NCI-H748 treated with DMSO at 0.1 percent for 48 hours (cell line): ENCODE results near the gene RGS11.

Experiments
- DNase-seq: peaks from one replicate; lab custom pipeline; 2025; lab: John Stamatoyannopoulos, UW

RGS11 gene

GRCh38 chr16:275786-276232 is at the start of gene RGS11:
Gene RGS11 (minus strand): TSS chr16:275944. CDS start chr16:275911, 33 bp downstream.
- no peak for DNase-seq

GRCh38 chr16:324451-325334 is 48.9 kb upstream of the RGS11 start:
- no peak for DNase-seq

- DNase-seq = no peak
Measured at GRCh38 chr16:324201-324450, 48.4 kb upstream of the RGS11 start.

- no peak for DNase-seq
Measured at GRCh38 chr16:322476-323143, 46.9 kb upstream of the RGS11 start.

- no peak for DNase-seq
Measured at GRCh38 chr16:321532-321931, 45.8 kb upstream of the RGS11 start.

GRCh38 chr16:320206-320605 is 44.5 kb upstream of the RGS11 start:
- DNase-seq = no peak

- no peak for DNase-seq
Measured at GRCh38 chr16:318628-319027, 42.9 kb upstream of the RGS11 start.

- no peak for DNase-seq
Measured at GRCh38 chr16:317583-317982, 41.8 kb upstream of the RGS11 start.

GRCh38 chr16:316741-317464 is 41.2 kb upstream of the RGS11 start:
- DNase-seq = no peak

- no peak for DNase-seq
Measured at GRCh38 chr16:314795-315299, 39.1 kb upstream of the RGS11 start.

GRCh38 chr16:314351-314750 is 38.6 kb upstream of the RGS11 start:
- DNase-seq = no peak

GRCh38 chr16:311725-312124 is 36.0 kb upstream of the RGS11 start:
- DNase-seq = no peak

GRCh38 chr16:309476-309875 is 33.7 kb upstream of the RGS11 start:
- DNase-seq = no peak

- no peak for DNase-seq
Measured at GRCh38 chr16:307691-308312, 32.1 kb upstream of the RGS11 start.

- DNase-seq = no peak
Measured at GRCh38 chr16:306911-307370, 31.2 kb upstream of the RGS11 start.

GRCh38 chr16:305916-306626 is 30.3 kb upstream of the RGS11 start:
- no peak for DNase-seq

GRCh38 chr16:303760-304505 is 28.2 kb upstream of the RGS11 start:
- no peak for DNase-seq

GRCh38 chr16:301950-302349 is 26.2 kb upstream of the RGS11 start:
- DNase-seq = no peak

GRCh38 chr16:301235-301634 is 25.5 kb upstream of the RGS11 start:
- DNase-seq = no peak

GRCh38 chr16:297832-298231 is 22.1 kb upstream of the RGS11 start:
- no peak for DNase-seq
